Measurements from ENCODE around the gene GZMA.

GZMA gene

GRCh38 chr5:55149308-55149795, 46.9 kb downstream of the GZMA start:
- DNase-seq (ENCODE audit: low spot score): no peak
- TF ChIP-seq, protein P1, sequence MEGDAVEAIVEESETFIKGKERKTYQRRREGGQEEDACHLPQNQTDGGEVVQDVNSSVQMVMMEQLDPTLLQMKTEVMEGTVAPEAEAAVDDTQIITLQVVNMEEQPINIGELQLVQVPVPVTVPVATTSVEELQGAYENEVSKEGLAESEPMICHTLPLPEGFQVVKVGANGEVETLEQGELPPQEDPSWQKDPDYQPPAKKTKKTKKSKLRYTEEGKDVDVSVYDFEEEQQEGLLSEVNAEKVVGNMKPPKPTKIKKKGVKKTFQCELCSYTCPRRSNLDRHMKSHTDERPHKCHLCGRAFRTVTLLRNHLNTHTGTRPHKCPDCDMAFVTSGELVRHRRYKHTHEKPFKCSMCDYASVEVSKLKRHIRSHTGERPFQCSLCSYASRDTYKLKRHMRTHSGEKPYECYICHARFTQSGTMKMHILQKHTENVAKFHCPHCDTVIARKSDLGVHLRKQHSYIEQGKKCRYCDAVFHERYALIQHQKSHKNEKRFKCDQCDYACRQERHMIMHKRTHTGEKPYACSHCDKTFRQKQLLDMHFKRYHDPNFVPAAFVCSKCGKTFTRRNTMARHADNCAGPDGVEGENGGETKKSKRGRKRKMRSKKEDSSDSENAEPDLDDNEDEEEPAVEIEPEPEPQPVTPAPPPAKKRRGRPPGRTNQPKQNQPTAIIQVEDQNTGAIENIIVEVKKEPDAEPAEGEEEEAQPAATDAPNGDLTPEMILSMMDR (IDR thresholded peaks at IDR 0.05; ENCODE audit: extremely low read depth, insufficient read depth, missing control alignments): no peak
- in situ Hi-C loops (cut with MboI; ENCODE audit: low pct_unique_long_range_greater_than_20kb, low sequenced_read_pairs, unreplicated experiment): no loop called here

DNA sequence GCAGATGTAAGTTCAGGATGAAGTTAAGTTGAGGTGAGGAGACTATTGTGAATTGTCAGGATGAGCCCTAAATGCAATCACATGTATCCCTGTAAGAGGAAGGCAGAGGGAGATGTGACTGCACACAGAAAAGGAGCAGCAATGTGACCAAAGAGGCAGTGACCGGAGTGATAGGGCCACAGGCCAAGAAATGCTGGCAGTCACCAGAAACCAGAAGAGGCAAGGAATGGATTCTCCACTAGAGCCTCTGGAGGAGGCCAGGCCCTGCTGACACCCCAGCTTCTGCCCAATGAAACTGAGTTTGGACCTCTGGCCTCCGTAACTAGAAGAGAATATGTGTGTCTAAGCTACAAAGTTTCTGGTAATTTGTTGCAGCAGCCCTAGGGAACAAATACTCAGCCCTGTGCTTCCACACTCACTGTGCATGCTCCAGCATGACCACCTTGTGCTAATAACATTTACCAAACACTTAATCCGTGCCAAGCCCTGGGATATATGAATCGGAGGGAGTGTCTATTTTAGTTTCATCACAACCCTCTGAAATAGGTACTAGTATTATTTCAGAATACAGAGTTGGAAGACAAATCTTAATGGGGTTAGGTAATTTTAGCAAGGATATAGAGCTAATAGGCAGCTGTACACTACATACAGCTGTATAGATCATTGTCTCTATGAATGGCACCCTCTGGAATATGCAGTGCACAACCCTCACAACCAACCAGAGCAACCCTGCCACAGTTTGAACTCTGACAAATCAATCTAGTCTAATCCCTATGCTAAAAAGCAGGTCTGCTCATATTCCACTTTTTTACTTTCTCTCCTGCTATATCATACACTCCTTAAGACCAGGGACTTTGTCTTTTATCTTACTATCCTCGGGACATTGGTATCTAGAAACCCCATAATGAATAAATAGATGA, 49.7 kb downstream of the GZMA start:
- no peak for DNase-seq (ENCODE audit: low spot score)
- in situ Hi-C loops (cut with MboI; ENCODE audit: low pct_unique_long_range_greater_than_20kb, low sequenced_read_pairs, unreplicated experiment): loop anchor here (10.0 kb wide), 1 partner anchor 247 kb away; no protein-coding TSS in a partner anchor
- TF ChIP-seq, protein P1 (IDR thresholded peaks at IDR 0.05; ENCODE audit: extremely low read depth, insufficient read depth, missing control alignments): no peak

DNA sequence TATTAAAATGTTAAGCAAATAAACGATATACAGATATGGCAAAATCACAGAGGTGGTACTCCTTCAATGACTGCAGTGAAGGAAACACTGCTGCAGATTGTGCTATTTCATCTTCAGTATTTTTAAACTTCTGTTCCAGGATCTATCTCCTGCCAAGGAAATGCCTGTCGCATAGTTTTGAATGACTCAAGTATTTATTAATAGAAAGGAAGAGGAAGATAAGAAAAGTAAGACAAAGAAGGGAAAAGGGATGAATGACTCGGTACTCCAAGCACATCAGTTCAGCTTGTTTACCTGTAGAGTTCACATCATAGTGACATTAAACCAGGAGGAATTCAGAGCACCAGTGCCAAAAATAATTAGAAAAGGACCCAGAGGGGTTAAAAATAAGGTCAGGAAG, 52.4 kb downstream of the GZMA start:
- in situ Hi-C loops (cut with MboI; ENCODE audit: low pct_unique_long_range_greater_than_20kb, low sequenced_read_pairs, unreplicated experiment): loop anchor here (10.0 kb wide), 1 partner anchor 250 kb away; no protein-coding TSS in a partner anchor
- TF ChIP-seq, protein P1 (IDR thresholded peaks at IDR 0.05; ENCODE audit: extremely low read depth, insufficient read depth, missing control alignments): no peak
- no peak for DNase-seq (ENCODE audit: low spot score)
